Gastroesophageal sphincter (tissue), 4 donors: ENCODE data around the gene PNPLA7. TPM values are rescaled to one million over a fixed set of nuclear protein-coding genes. Genes with fewer than 3 reads are reported as not detected.
"Not testable (repeated sequence)": the region's sequence is repeated elsewhere in the genome, so short reads cannot be mapped to it uniquely, and the experiment has no call there.

Source experiments
- ATAC-seq: fragments of 150-250 bp; one replicate; pipeline ENCODE4 v1.9.1; 2016; ENCODE audit warnings: mild to moderate bottlenecking, moderate library complexity
- H3K27ac ChIP-seq, 4 donors: fragments of 200-600 bp; sonication (generic) in 3 of 4; 1 replicate in 3 of 4; 2 replicates in 1 of 4; pipeline ENCODE4 v1.5.1; 2016 to 2019
- H3K27me3 ChIP-seq: fragments of 200-600 bp; sonication (generic); one replicate; pipeline ENCODE4 v1.5.1; 2019
- H3K36me3 ChIP-seq, 2 donors: fragments of 200-600 bp; sonication (generic); one replicate each; pipeline ENCODE4 v1.5.1; 2019; ENCODE audit warnings: control low read depth in 1 of 2
- H3K4me1 ChIP-seq, 3 donors: fragments of 200-600 bp; sonication (generic); 1 replicate in 2 of 3; 2 replicates in 1 of 3; pipeline ENCODE4 v1.5.1; 2016 to 2019; ENCODE audit warnings: control low read depth in 2 of 3
- H3K4me3 ChIP-seq, 2 donors: fragments of 200-600 bp; sonication (generic); one replicate each; pipeline ENCODE4 v1.5.1; 2019; ENCODE audit warnings: mild to moderate bottlenecking in 1 of 2, moderate library complexity in 1 of 2
- H3K9me3 ChIP-seq, 3 donors: fragments of 200-600 bp; sonication (generic); one replicate each; pipeline ENCODE4 v1.5.1; 2017 to 2019; ENCODE audit warnings: control low read depth in 2 of 3
- EP300 ChIP-seq: sonication (generic); formaldehyde crosslinking; IDR thresholded peaks from one replicate; pipeline ENCODE4 v1.6.1; 2017; ENCODE audit warnings: antibody characterized with exemption, mild to moderate bottlenecking
- POLR2A ChIP-seq, 2 donors: fragments of 450-650 bp; IDR thresholded peaks; one replicate each; pipeline ENCODE4 v1.6.1; 2017; ENCODE audit warnings: antibody characterized with exemption in 2 of 2, mild to moderate bottlenecking in 2 of 2, moderate library complexity in 1 of 2
- POLR2AphosphoS5 ChIP-seq: sonication (generic); formaldehyde crosslinking; IDR thresholded peaks from one replicate; pipeline ENCODE4 v1.6.1; 2017; ENCODE audit warnings: antibody characterized with exemption
- WGBS, 2 donors: methylation state at CpG; one replicate each; pipeline ENCODE4 v1.1.5; 2018; ENCODE audit warnings: low coverage in 1 of 2; 5-methylcytosine and 5-hydroxymethylcytosine counted together
- total RNA-seq, 4 donors: library from RNA; depleted of rRNA; stranded (reverse); fragments of >200 nt; gene quantifications; one replicate each; pipeline ENCODE4 v1.1.0, GENCODE V29; 2016
- TF ChIP-seq, protein P1 (sequence below), 4 experiments: fragments of 200-600 bp in 2 of 4; fragments of 450-650 bp in 2 of 4; sonication (generic) in 1 of 4; IDR thresholded peaks; one replicate each; pipeline ENCODE4 v1.5.1; 2017 to 2019; ENCODE audit warnings: antibody characterized with exemption in 4 of 4, mild to moderate bottlenecking in 2 of 4, moderate library complexity in 2 of 4

The PNPLA7 gene
- total RNA-seq, 4 donors from 2014 or later = 2.0 to 11.2 (median 6.6) TPM

- H3K4me3 ChIP-seq = no peak overlapping the region
- 82 to 90% methylated on average over 4 to 6 of the region's 10 CpGs for WGBS, 2 donors
- peaks cover 0 to 48% of the 10 kb centered on the region in 2 donors for H3K36me3 ChIP-seq
- no peaks in the 10 kb centered on the region for H3K9me3 ChIP-seq
- no peaks in the 10 kb centered on the region for H3K4me1 ChIP-seq
- TF ChIP-seq POLR2A (IDR thresholded peaks at IDR 0.05) = no peak
- no peak for TF ChIP-seq POLR2AphosphoS5
- TF ChIP-seq, protein P1, sequence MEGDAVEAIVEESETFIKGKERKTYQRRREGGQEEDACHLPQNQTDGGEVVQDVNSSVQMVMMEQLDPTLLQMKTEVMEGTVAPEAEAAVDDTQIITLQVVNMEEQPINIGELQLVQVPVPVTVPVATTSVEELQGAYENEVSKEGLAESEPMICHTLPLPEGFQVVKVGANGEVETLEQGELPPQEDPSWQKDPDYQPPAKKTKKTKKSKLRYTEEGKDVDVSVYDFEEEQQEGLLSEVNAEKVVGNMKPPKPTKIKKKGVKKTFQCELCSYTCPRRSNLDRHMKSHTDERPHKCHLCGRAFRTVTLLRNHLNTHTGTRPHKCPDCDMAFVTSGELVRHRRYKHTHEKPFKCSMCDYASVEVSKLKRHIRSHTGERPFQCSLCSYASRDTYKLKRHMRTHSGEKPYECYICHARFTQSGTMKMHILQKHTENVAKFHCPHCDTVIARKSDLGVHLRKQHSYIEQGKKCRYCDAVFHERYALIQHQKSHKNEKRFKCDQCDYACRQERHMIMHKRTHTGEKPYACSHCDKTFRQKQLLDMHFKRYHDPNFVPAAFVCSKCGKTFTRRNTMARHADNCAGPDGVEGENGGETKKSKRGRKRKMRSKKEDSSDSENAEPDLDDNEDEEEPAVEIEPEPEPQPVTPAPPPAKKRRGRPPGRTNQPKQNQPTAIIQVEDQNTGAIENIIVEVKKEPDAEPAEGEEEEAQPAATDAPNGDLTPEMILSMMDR (IDR thresholded peaks at IDR 0.05) = no peak
- TF ChIP-seq EP300 = no peak
- H3K27ac ChIP-seq = no peak overlapping the region
- ATAC-seq = no peak
- H3K27me3 ChIP-seq = no peaks in the 10 kb centered on the region
Measured at GRCh38 chr9:137519553-137519952, 30.6 kb downstream of the PNPLA7 start.

- H3K27ac ChIP-seq, H3K4me1 ChIP-seq, H3K27me3 ChIP-seq, H3K9me3 ChIP-seq, H3K4me3 ChIP-seq, ATAC-seq: not testable (repeated sequence)
- H3K36me3 ChIP-seq = peaks cover 0 to 45% of the 10 kb centered on the region in 2 donors
- WGBS, 2 donors = 87 to 100% methylated on average over 2 to 4 of the region's 13 CpGs
Measured at GRCh38 chr9:137518661-137519459, 31.3 kb downstream of the PNPLA7 start.

DNA sequence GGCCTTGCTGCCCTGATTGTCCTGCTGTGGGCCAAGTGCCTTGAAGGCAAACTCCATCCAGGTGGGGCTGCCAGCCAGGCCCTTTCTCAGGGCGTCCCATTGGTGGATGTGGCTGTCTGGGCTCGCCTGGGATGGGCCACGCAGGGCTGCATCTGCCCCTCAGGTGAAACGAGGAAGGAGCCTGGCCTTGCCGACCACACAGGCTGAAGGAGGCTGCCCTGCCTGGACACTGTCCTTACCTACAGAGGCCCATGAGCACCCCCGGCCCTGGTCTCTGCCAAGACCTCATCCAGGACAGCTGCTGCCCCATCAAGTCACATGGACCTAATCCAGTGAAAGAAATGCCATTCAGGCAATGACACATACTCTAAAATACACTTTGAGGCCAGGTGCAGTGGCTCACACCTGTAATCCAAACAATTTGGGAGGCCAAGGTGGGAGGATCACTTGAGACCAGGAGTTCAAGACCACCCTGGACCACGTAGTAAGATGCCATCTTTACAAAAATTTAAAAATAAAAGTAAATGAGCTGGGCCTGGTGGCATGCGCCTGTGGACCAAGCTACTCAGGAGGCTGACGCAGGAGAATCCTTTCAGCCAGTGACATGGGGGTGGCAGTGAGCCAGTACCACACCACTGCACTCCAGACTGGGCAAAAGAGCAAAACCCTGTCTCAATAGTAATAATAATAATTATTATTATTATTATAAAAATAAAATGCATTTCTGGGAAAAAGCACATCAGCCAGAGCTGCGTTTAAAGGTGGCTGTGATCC, 33.9 kb downstream of the PNPLA7 start:
- 88 to 95% methylated on average over 4 of the region's 10 CpGs for WGBS, 2 donors
- Histone ChIP-seq H3K36me3 (peaks cover 0 to 40% of the 10 kb centered on the region in 2 donors), H3K27ac (no peak overlapping the region), H3K4me1 (no peaks in the 10 kb centered on the region), H3K4me3 (no peak overlapping the region), H3K27me3 (no peaks in the 10 kb centered on the region), H3K9me3 (no peaks in the 10 kb centered on the region)
- no peak for ATAC-seq
- TF ChIP-seq EP300 = no peak
- TF ChIP-seq, protein P1 (IDR thresholded peaks at IDR 0.05) = no peak
- TF ChIP-seq POLR2AphosphoS5 = no peak
- no peak for TF ChIP-seq POLR2A (IDR thresholded peaks at IDR 0.05)

DNA sequence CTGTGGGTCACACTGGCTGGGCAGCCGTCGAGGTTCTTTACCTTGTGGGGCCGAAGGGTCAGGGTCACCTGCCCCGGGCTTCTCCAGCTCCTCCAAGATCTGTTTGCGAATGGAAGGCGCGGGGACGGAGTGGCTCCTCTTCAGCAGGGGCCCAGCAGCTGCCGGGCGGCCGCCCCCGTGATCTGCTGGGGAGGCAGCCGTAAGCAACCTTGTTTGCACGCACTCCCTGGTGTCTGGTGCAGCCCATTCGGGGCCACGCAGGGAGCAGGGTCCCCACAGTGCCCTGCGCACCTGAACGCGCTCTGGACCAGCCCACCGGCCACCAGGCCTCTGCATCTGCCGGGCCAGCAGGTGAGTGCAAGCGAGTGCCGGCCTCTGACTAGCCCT, 34.9 kb downstream of the PNPLA7 start:
- Histone ChIP-seq H3K36me3 (peaks cover 0 to 39% of the 10 kb centered on the region in 2 donors), H3K4me3 (no peak overlapping the region), H3K27ac (no peak overlapping the region), H3K4me1 (no peaks in the 10 kb centered on the region), H3K27me3 (no peaks in the 10 kb centered on the region), H3K9me3 (no peaks in the 10 kb centered on the region)
- no peak for ATAC-seq
- no peak for TF ChIP-seq EP300
- TF ChIP-seq POLR2AphosphoS5 = no peak
- TF ChIP-seq POLR2A (IDR thresholded peaks at IDR 0.05) = no peak
- TF ChIP-seq, protein P1 (IDR thresholded peaks at IDR 0.05) = no peak
- 71% methylated on average over 9 of the region's 23 CpGs; no CpG with 5 or more reads in 1 of the 2 donors for WGBS, 2 donors

DNA sequence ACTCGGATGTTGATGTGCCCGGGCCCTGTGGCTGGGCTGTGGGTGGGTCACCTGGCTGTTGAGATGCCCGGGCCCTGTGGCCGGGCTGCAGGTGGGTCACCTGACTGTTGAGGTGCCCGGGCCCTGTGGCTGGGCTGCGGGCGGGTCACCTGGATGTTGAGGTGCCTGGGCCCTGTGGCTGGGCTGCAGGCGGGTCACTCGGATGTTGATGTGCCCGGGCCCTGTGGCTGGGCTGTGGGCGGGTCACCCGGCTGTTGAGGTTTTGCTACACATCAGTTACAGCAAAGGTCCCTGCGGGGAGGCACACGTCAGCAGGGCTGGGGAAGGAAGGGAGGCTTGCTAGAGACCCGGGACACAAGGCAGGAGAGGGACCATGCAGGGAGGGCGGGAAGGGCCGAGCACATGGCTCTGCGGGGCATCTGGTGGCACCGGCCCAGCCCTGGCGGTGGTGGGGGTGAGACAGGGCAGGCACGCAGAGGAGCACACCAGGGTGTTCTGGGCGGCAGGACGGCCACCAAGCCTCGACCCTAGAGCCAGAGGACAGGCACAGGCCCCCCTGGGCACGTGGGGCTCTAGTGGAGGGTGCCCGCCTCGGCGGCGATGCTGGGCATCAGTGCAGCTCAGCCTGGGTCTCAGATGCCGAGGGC, 35.4 kb downstream of the PNPLA7 start:
- no peak overlapping the region for H3K4me3 ChIP-seq
- no peak for TF ChIP-seq POLR2AphosphoS5
- TF ChIP-seq POLR2A (IDR thresholded peaks at IDR 0.05) = no peak
- TF ChIP-seq, protein P1 (IDR thresholded peaks at IDR 0.05) = no peak
- no peaks in the 10 kb centered on the region for H3K4me1 ChIP-seq
- no peaks in the 10 kb centered on the region for H3K27me3 ChIP-seq
- H3K27ac ChIP-seq = no peak overlapping the region
- ATAC-seq = no peak
- WGBS, 2 donors = 20 to 84% methylated on average over 1 to 10 of the region's 30 CpGs
- no peaks in the 10 kb centered on the region for H3K9me3 ChIP-seq
- peaks cover 0 to 36% of the 10 kb centered on the region in 2 donors for H3K36me3 ChIP-seq

DNA sequence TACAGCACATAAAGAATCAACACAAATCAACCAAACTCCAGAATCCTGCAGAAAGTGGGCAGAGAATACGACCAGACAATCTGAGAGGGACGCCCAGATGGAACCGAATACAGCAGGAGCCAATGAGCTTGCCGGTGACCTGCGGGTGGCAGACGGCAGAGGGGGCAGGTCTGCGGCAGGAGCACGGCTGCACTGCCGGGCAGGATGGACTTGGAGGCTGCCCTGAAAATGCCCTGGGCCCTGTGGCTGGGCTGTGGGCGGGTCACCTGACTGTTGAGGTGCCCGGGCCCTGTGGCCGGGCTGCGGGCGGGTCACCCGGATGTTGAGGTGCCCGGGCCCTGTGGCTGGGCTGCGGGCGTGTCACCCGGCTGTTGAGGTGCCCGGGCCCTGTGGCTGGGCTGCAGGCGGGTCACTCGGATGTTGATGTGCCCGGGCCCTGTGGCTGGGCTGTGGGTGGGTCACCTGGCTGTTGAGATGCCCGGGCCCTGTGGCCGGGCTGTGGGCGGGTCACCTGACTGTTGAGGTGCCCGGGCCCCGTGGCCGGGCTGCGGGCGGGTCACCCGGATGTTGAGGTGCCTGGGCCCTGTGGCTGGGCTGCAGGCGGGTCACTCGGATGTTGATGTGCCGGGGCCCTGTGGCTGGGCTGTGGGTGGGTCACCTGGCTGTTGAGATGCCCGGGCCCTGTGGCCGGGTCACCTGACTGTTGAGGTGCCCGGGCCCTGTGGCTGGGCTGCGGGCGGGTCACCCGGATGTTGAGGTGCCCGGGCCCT, 36.2 kb downstream of the PNPLA7 start:
- not testable (repeated sequence) for H3K4me3 ChIP-seq

GRCh38 chr9:137513136-137513535, 37.1 kb downstream of the PNPLA7 start:
- ATAC-seq, H3K9me3 ChIP-seq, H3K4me1 ChIP-seq, H3K4me3 ChIP-seq, H3K27me3 ChIP-seq, H3K27ac ChIP-seq: not testable (repeated sequence)
- peaks cover 0 to 37% of the 10 kb centered on the region in 2 donors for H3K36me3 ChIP-seq
- 82% methylated on average over 4 of the region's 5 CpGs; no CpG with 5 or more reads in 1 of the 2 donors for WGBS, 2 donors

More for the DNA sequence above, 36.2 kb downstream of the PNPLA7 start:
- H3K27ac ChIP-seq, H3K4me1 ChIP-seq, H3K27me3 ChIP-seq, H3K9me3 ChIP-seq, ATAC-seq: not testable (repeated sequence)
- WGBS, 2 donors = 66% methylated on average over 8 of the region's 42 CpGs; no CpG with 5 or more reads in 1 of the 2 donors
- peaks cover 0 to 35% of the 10 kb centered on the region in 2 donors for H3K36me3 ChIP-seq
